ENCODE measurements around the gene RIOX2. TPM values are rescaled to one million over a fixed set of nuclear protein-coding genes. Genes with fewer than 3 reads are reported as not detected.

Gene RIOX2
- polyA plus RNA-seq, 3 donors = 15.3 to 18.7 (median 18.3) TPM

DNA sequence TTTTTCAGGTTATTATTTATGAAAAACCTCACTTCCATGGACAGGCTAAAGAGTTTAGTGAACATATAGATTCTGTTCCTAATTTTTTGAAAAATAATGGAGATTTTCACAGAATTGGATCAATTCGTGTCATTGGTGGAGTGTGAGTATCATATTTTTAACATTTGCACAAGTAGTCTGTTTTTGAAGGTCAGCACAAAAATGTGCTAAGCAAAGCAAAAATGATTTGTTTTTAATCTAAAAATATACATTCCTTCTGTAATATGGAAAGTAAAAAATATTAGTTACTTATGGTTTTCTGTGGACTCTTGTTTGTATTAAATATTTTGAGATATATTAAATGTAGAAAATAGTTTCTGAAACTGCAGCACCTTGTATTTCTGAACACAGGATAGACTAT lies 79.4 kb downstream of the RIOX2 start:
- Mint-ChIP-seq H3K27me3 (ENCODE audit: low read depth in 3 of 3) (peaks cover 0 to 1% (median 0%) of the 10 kb centered on the region in 3 donors), H3K36me3 (peaks cover 55 to 63% of the 10 kb centered on the region in 2 donors), H3K27ac (no peak overlapping the region), H3K4me1 (no peaks in the 10 kb centered on the region), H3K4me3 (no peak overlapping the region), H3K9me3 (no peaks in the 10 kb centered on the region)
- Histone ChIP-seq H3K36me3 (replicated peaks in 1 of 2; ENCODE audit: control insufficient read depth in 1 of 2, insufficient read depth in 2 of 2, low read length in 2 of 2) (peaks cover 33 to 91% of the 10 kb centered on the region in 2 donors), H3K4me2 (replicated peaks; ENCODE audit: extremely low read depth, low read length, poor library complexity, severe bottlenecking) (no peak overlapping the region), H3K4me3 (replicated peaks in 1 of 3; ENCODE audit: low read depth in 2 of 3, low read length in 3 of 3) (no peak overlapping the region), H3K79me2 (ENCODE audit: insufficient read depth, low read length) (no peaks in the 10 kb centered on the region), H4K20me1 (ENCODE audit: insufficient read depth, low read length) (no peaks in the 10 kb centered on the region), H2AFZ (ENCODE audit: insufficient read depth, low read depth, low read length, poor library complexity, severe bottlenecking) (no peak overlapping the region), H3K27me3 (ENCODE audit: control insufficient read depth in 2 of 2, insufficient read depth in 2 of 2, low read length in 2 of 2) (no peaks in the 10 kb centered on the region), H3K9me3 (replicated peaks in 1 of 2; ENCODE audit: control insufficient read depth in 1 of 2, insufficient read depth in 1 of 2, low read length in 2 of 2) (no peaks in the 10 kb centered on the region), H3K4me1 (ENCODE audit: control insufficient read depth in 1 of 2, insufficient read depth in 2 of 2, low read length in 2 of 2) (no peaks in the 10 kb centered on the region), H3K27ac (ENCODE audit: low read depth in 1 of 2, low read length in 2 of 2) (no peak overlapping the region), H3K9ac (ENCODE audit: insufficient read depth, low read length, poor library complexity, severe bottlenecking) (no peak overlapping the region)
- DNase-seq = no peak
- intact Hi-C loops (cut with micrococcal nuclease) = no loop called here
- TF ChIP-seq, protein P1, sequence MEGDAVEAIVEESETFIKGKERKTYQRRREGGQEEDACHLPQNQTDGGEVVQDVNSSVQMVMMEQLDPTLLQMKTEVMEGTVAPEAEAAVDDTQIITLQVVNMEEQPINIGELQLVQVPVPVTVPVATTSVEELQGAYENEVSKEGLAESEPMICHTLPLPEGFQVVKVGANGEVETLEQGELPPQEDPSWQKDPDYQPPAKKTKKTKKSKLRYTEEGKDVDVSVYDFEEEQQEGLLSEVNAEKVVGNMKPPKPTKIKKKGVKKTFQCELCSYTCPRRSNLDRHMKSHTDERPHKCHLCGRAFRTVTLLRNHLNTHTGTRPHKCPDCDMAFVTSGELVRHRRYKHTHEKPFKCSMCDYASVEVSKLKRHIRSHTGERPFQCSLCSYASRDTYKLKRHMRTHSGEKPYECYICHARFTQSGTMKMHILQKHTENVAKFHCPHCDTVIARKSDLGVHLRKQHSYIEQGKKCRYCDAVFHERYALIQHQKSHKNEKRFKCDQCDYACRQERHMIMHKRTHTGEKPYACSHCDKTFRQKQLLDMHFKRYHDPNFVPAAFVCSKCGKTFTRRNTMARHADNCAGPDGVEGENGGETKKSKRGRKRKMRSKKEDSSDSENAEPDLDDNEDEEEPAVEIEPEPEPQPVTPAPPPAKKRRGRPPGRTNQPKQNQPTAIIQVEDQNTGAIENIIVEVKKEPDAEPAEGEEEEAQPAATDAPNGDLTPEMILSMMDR (IDR thresholded peaks at IDR 0.05) = no peak
- no CpG with 5 or more reads among the region's 1 CpG for WGBS (ENCODE audit: insufficient coverage)

Other genes with a start within 250 kb of the RIOX2 start
- 1 to 10 TPM in 2 of 3 donors, under 1 TPM in 1; 0.76 to 2.3 (median 1.8) TPM for gene ARL6, start 207.7 kb downstream of the RIOX2 start, polyA plus RNA-seq
- 1 to 10 TPM; 2.3 to 6.8 (median 5.3) TPM for gene CRYBG3, start 150.4 kb downstream of the RIOX2 start, polyA plus RNA-seq
- not detected for gene GABRR3, start 62.9 kb upstream of the RIOX2 start, polyA plus RNA-seq
- gene OR5AC2, start 114.7 kb upstream of the RIOX2 start, polyA plus RNA-seq = not detected
- gene OR5H1, start 158.3 kb upstream of the RIOX2 start, polyA plus RNA-seq = not detected
- not detected for gene OR5H14, start 175.0 kb upstream of the RIOX2 start, polyA plus RNA-seq
- gene OR5H15, start 194.3 kb upstream of the RIOX2 start, polyA plus RNA-seq = not detected

Measured in CD14-positive monocyte (primary cell).